Esophagus mucosa (tissue), 1 donor: ENCODE results near the gene SFXN1. TPM values are rescaled to one million over a fixed set of nuclear protein-coding genes. Genes with fewer than 3 reads are reported as not detected.

Experiments
- total RNA-seq: library from RNA; stranded (reverse); gene quantifications from one replicate; pipeline ENCODE4 v1.2.4, GENCODE V29; 2023
- donor health status: DM: yes; HTN: yes; CAD: no.

Gene SFXN1
- total RNA-seq, 1 donor from 2014 or later: 35.8 TPM

Other genes with a start within 250 kb of the SFXN1 start
- gene DRD1, start 34.4 kb upstream of the SFXN1 start, total RNA-seq: not detected
- gene HRH2, start 179.5 kb downstream of the SFXN1 start, total RNA-seq: 0.76 TPM